OCI-LY3 (cell line): ENCODE measurements around the gene THSD7B.

Source experiments
- CTCF ChIP-seq: fragments of 200-600, 300-600 bp; sonication (generic); IDR thresholded peaks from 2 replicates; pipeline ENCODE4 v1.5.1; 2014; ENCODE audit warnings: antibody characterized with exemption, low read length, low read depth
- EZH2phosphoT487 ChIP-seq: fragments of 200-600 bp; shearing (Covaris generic); IDR thresholded peaks from 2 replicates; pipeline ENCODE4 v1.6.1; 2018; ENCODE audit warnings: antibody characterized with exemption, mixed run types, low read depth

- TF ChIP-seq CTCF (no peak), EZH2phosphoT487 (no peak)
Measured at GRCh38 chr2:137154946-137155345, 389.6 kb downstream of the THSD7B start.
